A549 (cell line): ENCODE measurements around the gene SLC2A8. TPM values are rescaled to one million over a fixed set of nuclear protein-coding genes. Genes with fewer than 3 reads are reported as not detected.

Experiments
- ATAC-seq, 2 experiments: fragments of 200-7000 bp in 1 of 2; fragments of >200 bp in 1 of 2; cut with Nextera tagmentation in 1 of 2; cut with Tn5 transposase in 1 of 2; 3 replicates each; pipeline versions ENCODE4 v1.8.0 to v1.9.1; 2018 to 2020; ENCODE audit warnings: mild to moderate bottlenecking in 1 of 2, moderate library complexity in 1 of 2
- CTCF ChIA-PET: fragments of 300-600 bp; sonication (Branson Sonifier 250); formaldehyde crosslinking; extraction: SDS; loops from one replicate; lab custom pipeline; 2021; ENCODE audit warnings: antibody characterized with exemption, inconsistent platforms; lab: Yijun Ruan, JAX
- POLR2A ChIA-PET: fragments of 350-600 bp; formaldehyde crosslinking; extraction: SDS; loops from one replicate; lab custom pipeline; 2021; ENCODE audit warnings: antibody characterized with exemption, inconsistent platforms; lab: Yijun Ruan, JAX
- DNase-seq, 2 experiments: peaks; one replicate each; pipeline versions ENCODE4 v3.0.0 to v3.0.0-alpha.2; 2011 to 2016; ENCODE audit warnings: low read depth in 1 of 2, low spot score in 1 of 2
- FAIRE-seq: peaks from 2 replicates; lab custom pipeline; 2011; peaks lifted over from hg19 to GRCh38; lab: Jason Lieb, UNC
- H3K27ac ChIP-seq, 2 experiments: fragments of >200 bp; sonication (Bioruptor Twin); formaldehyde crosslinking; 3 replicates each; pipeline ENCODE4 v1.5.1; 2016 to 2017
- H3K4me1 ChIP-seq: fragments of >200 bp; sonication (Bioruptor Twin); formaldehyde crosslinking; 3 replicates; pipeline ENCODE4 v1.6.1; 2016
- H3K4me2 ChIP-seq: fragments of >200 bp; sonication (Bioruptor Twin); formaldehyde crosslinking; 3 replicates; pipeline ENCODE4 v1.6.1; 2016
- H3K4me3 ChIP-seq: fragments of >200 bp; sonication (Bioruptor Twin); formaldehyde crosslinking; 3 replicates; pipeline ENCODE4 v1.5.1; 2016
- H3K9me3 ChIP-seq: fragments of >200 bp; sonication (Bioruptor Twin); formaldehyde crosslinking; 3 replicates; pipeline ENCODE4 v1.6.1; 2016
- ATOH8 ChIP-seq: fragments of 250-450 bp; sonication (Bioruptor Pico); IDR thresholded peaks from 2 replicates; pipeline ENCODE4 v1.5.0; 2020; ENCODE audit warnings: low read depth, mild to moderate bottlenecking, moderate library complexity
- CBX8 ChIP-seq: fragments of 200-600 bp; sonication (generic); IDR thresholded peaks from 2 replicates; pipeline ENCODE4 v1.6.1; 2016
- CEBPB ChIP-seq, 2 experiments: fragments of >200 bp in 1 of 2; sonication (Bioruptor Twin) in 1 of 2; formaldehyde crosslinking in 1 of 2; IDR thresholded peaks; 2 replicates each; pipeline ENCODE4 v1.6.1; 2012 to 2016
- FOXS1 ChIP-seq: fragments of 250-450 bp; sonication (Bioruptor Pico); IDR thresholded peaks from 2 replicates; pipeline ENCODE4 v1.5.0; 2020; ENCODE audit warnings: mild to moderate bottlenecking, moderate library complexity
- GATA3 ChIP-seq: IDR thresholded peaks from 2 replicates; pipeline ENCODE4 v1.6.1; 2012; ENCODE audit warnings: borderline replicate concordance
- HOXB13 ChIP-seq: fragments of 250-450 bp; sonication (Bioruptor Pico); IDR thresholded peaks from 2 replicates; pipeline ENCODE4 v1.5.0; 2020; ENCODE audit warnings: low read depth, mild to moderate bottlenecking, moderate library complexity
- MYC ChIP-seq: IDR thresholded peaks from 2 replicates; pipeline ENCODE4 v1.6.1; 2012; ENCODE audit warnings: mild to moderate bottlenecking, inconsistent platforms, low read length, improper control_type of control experiment, borderline replicate concordance
- NPAS2 ChIP-seq: fragments of 250-450 bp; sonication (Bioruptor Pico); IDR thresholded peaks from 2 replicates; pipeline ENCODE4 v1.8.0; 2022; ENCODE audit warnings: mild to moderate bottlenecking, moderate library complexity, borderline replicate concordance
- RAD21 ChIP-seq, 2 experiments: fragments of >200 bp in 1 of 2; sonication (Bioruptor Twin) in 1 of 2; formaldehyde crosslinking in 1 of 2; IDR thresholded peaks in 1 of 2; conservative IDR thresholded peaks in 1 of 2; 2 replicates in 1 of 2; 3 replicates in 1 of 2; pipeline ENCODE4 v1.6.1; 2012 to 2018; ENCODE audit warnings: inconsistent platforms in 1 of 2
- RARB ChIP-seq: fragments of 250-450 bp; sonication (Bioruptor Pico); IDR thresholded peaks from 2 replicates; pipeline ENCODE4 v1.8.0; 2021; ENCODE audit warnings: mild to moderate bottlenecking, moderate library complexity
- RNF2 ChIP-seq: fragments of 200-600 bp; sonication (generic); IDR thresholded peaks from 2 replicates; pipeline ENCODE4 v1.6.1; 2016; ENCODE audit warnings: low read depth, mild to moderate bottlenecking, antibody characterized with exemption, moderate library complexity, borderline replicate concordance
- TFCP2L1 ChIP-seq: fragments of 250-450 bp; sonication (Bioruptor Pico); IDR thresholded peaks from 2 replicates; pipeline ENCODE4 v1.5.0; 2021; ENCODE audit warnings: mild to moderate bottlenecking
- ZC3H11A ChIP-seq: fragments of 450-650 bp; IDR thresholded peaks from 2 replicates; pipeline ENCODE4 v1.6.1; 2014; ENCODE audit warnings: antibody characterized with exemption, mild to moderate bottlenecking
- ZFP36 ChIP-seq: fragments of 450-650 bp; IDR thresholded peaks from 2 replicates; pipeline ENCODE4 v1.6.1; 2014; ENCODE audit warnings: borderline replicate concordance; ENCODE audit not compliant: partially characterized antibody
- ZSCAN20 ChIP-seq: fragments of 250-450 bp; sonication (Bioruptor Pico); IDR thresholded peaks from 2 replicates; pipeline ENCODE4 v1.8.0; 2022; ENCODE audit warnings: mild to moderate bottlenecking, moderate library complexity
- WGBS: methylation state at CpG from one replicate; pipeline ENCODE4 v1.1.6; 2017; ENCODE audit errors: missing lambda C conversion rate; 5-methylcytosine and 5-hydroxymethylcytosine counted together
- polyA plus RNA-seq, 4 experiments: library from polyadenylated mRNA; depleted of rRNA in 3 of 4; stranded (reverse); fragments of >200 nt; fragmentation: RNase III in 1 of 4; extraction: RNeasy Plus Mini Kit Qiagen cat#74134 plus additional on column Dnase treatment in 1 of 4; gene quantifications; 2 replicates in 3 of 4; 3 replicates in 1 of 4; pipeline ENCODE4 v1.2.3, GENCODE V29; 2011 to 2017
- TF ChIP-seq, protein P1 (sequence below): fragments of 150-350 bp; IDR thresholded peaks from 2 replicates; pipeline ENCODE4 v1.6.1; 2014; ENCODE audit warnings: low read depth, mild to moderate bottlenecking, low read length
- TF ChIP-seq, protein P2 (sequence below): fragments of 200-600 bp; sonication (generic); IDR thresholded peaks from 2 replicates; pipeline ENCODE4 v1.6.1; 2016; ENCODE audit warnings: antibody characterized with exemption, mild to moderate bottlenecking, moderate library complexity
- TF ChIP-seq, protein P3 (sequence below): fragments of >200 bp; sonication (Bioruptor Twin); formaldehyde crosslinking; IDR thresholded peaks from 3 replicates; pipeline ENCODE4 v1.5.1; 2016
- TF ChIP-seq, protein P4 (sequence below): fragments of >200 bp; sonication (Bioruptor Twin); formaldehyde crosslinking; IDR thresholded peaks from 3 replicates; pipeline ENCODE4 v1.6.1; 2016
- TF ChIP-seq, protein P5 (sequence below): fragments of >200 bp; sonication (Bioruptor Twin); formaldehyde crosslinking; IDR thresholded peaks from 2 replicates; pipeline ENCODE4 v1.6.1; 2016

Gene SLC2A8
- polyA plus RNA-seq, 2 of the 4 experiments (the other 2 are of a cell fraction): 7.3 to 16.0 TPM

- no peak overlapping the region for H3K27ac ChIP-seq
- WGBS: 83% methylated on average over 11 of the region's 12 CpGs
- ChIA-PET POLR2A (interaction anchor here (1.1 kb wide), 1 partner anchor 13 kb away, joined by 3 read pairs; no protein-coding TSS in a partner anchor), CTCF (interaction anchor here (0.7 to 1.5 kb wide), 3 partner anchors 41 to 223 kb away, joined by 3 to 5 read pairs (median 3); no protein-coding TSS in a partner anchor)
- DNase-seq: no peak
- no peak overlapping the region for H3K4me2 ChIP-seq
- H3K9me3 ChIP-seq: peaks cover 3% of the 10 kb centered on the region; the same call in 2 of the 3 replicates
- TF ChIP-seq RNF2 (no peak), RAD21 (conservative IDR thresholded peaks at IDR 0.05 in 1 of 2, IDR thresholded peaks at IDR 0.05 in 1 of 2) (peak in 1 of 2 experiments; percentile 25; a peak in 1 of 5 replicates)
- no peak for FAIRE-seq
- H3K4me1 ChIP-seq: no peaks in the 10 kb centered on the region
- H3K4me3 ChIP-seq: no peak overlapping the region
- peak; percentile 50 to 52; a peak in 2 of 6 replicates for ATAC-seq
Observed at GRCh38 chr9:127437497-127438264, 40.7 kb downstream of the SLC2A8 start.

DNA sequence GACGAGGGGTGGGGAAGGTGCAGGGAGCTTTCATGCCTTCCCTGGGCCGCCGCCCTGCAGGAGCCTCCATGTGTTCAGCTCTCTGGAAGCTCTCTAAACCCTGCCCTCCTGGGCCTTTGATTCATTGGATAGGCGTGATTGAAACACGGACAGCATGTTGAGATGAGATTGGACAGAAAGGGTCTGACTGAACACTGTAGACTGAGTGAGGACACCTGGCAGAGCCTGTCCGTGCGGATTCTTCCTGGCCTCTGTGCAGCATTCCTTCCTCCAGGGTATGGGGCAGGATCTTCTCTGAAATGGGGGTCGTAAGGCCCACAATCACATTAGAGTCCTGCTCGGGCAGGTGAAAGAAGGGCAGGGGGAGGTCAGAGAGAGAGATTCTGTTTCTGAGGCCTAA lies 41.4 kb downstream of the SLC2A8 start:
- H3K4me2 ChIP-seq: no peak overlapping the region
- no peaks in the 10 kb centered on the region for H3K4me1 ChIP-seq
- H3K9me3 ChIP-seq: peaks cover 10% of the 10 kb centered on the region; the same call in 2 of the 3 replicates
- no peak for TF ChIP-seq FOXS1 (CRISPR knock-in tag)
- no peak for TF ChIP-seq MYC
- no peak for TF ChIP-seq TFCP2L1 (CRISPR knock-in tag)
- no peak for TF ChIP-seq NPAS2 (CRISPR knock-in tag)
- TF ChIP-seq, protein P1, sequence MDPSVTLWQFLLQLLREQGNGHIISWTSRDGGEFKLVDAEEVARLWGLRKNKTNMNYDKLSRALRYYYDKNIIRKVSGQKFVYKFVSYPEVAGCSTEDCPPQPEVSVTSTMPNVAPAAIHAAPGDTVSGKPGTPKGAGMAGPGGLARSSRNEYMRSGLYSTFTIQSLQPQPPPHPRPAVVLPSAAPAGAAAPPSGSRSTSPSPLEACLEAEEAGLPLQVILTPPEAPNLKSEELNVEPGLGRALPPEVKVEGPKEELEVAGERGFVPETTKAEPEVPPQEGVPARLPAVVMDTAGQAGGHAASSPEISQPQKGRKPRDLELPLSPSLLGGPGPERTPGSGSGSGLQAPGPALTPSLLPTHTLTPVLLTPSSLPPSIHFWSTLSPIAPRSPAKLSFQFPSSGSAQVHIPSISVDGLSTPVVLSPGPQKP: no peak
- no peak for TF ChIP-seq GATA3
- TF ChIP-seq CEBPB (IDR thresholded peaks at IDR 0.05): no peak
- ChIA-PET POLR2A (interaction anchor here (1.1 kb wide), 1 partner anchor 12 kb away, joined by 3 read pairs; no protein-coding TSS in a partner anchor), CTCF (interaction anchor here (1.5 kb wide), 1 partner anchor 224 kb away, joined by 5 read pairs; no protein-coding TSS in a partner anchor)
- no peak for DNase-seq
- no peak for ATAC-seq
- H3K4me3 ChIP-seq: no peak overlapping the region
- H3K27ac ChIP-seq: no peak overlapping the region
- WGBS: 95% methylated on average over 9 of the region's 9 CpGs
- no peak for FAIRE-seq

DNA sequence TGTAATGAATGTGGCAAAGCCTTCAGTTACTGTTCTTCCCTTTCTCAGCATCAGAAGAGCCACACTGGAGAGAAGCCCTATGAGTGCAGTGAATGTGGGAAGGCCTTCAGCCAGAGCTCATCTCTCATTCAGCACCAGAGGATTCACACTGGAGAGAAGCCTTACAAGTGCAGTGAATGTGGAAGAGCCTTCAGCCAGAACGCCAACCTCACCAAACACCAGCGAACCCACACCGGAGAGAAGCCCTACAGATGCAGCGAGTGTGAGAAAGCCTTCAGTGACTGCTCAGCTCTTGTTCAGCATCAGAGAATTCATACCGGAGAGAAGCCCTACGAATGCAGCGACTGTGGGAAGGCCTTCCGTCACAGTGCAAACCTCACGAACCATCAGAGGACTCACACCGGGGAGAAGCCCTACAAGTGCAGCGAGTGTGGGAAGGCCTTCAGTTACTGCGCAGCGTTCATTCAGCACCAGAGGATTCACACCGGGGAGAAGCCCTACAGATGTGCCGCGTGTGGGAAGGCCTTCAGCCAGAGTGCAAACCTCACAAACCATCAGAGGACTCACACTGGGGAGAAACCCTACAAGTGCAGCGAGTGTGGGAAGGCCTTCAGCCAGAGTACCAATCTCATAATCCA lies 47.4 kb downstream of the SLC2A8 start:
- no peak overlapping the region for H3K27ac ChIP-seq
- 97% methylated on average over 17 of the region's 17 CpGs for WGBS
- ChIA-PET POLR2A (interaction anchor here (0.6 to 2.1 kb wide), 3 partner anchors 11 to 56 kb away, joined by 3 to 14 read pairs (median 3); partner anchors contain the start of gene ZNF79), CTCF (interaction anchor here (1.3 to 2.1 kb wide), 4 partner anchors 9 to 84 kb away, joined by 3 to 9 read pairs (median 4); no protein-coding TSS in a partner anchor)
- FAIRE-seq (no peak), DNase-seq (peak in 1 of 2 experiments; percentile 53), ATAC-seq (peak; percentile 36 to 45)
- H3K4me2 ChIP-seq: no peak overlapping the region
- peaks cover 7% of the 10 kb centered on the region; the same call in 2 of the 3 replicates for H3K4me1 ChIP-seq
- H3K9me3 ChIP-seq: peaks cover 61% of the 10 kb centered on the region
- H3K4me3 ChIP-seq: no peak overlapping the region
- TF ChIP-seq, protein P2, sequence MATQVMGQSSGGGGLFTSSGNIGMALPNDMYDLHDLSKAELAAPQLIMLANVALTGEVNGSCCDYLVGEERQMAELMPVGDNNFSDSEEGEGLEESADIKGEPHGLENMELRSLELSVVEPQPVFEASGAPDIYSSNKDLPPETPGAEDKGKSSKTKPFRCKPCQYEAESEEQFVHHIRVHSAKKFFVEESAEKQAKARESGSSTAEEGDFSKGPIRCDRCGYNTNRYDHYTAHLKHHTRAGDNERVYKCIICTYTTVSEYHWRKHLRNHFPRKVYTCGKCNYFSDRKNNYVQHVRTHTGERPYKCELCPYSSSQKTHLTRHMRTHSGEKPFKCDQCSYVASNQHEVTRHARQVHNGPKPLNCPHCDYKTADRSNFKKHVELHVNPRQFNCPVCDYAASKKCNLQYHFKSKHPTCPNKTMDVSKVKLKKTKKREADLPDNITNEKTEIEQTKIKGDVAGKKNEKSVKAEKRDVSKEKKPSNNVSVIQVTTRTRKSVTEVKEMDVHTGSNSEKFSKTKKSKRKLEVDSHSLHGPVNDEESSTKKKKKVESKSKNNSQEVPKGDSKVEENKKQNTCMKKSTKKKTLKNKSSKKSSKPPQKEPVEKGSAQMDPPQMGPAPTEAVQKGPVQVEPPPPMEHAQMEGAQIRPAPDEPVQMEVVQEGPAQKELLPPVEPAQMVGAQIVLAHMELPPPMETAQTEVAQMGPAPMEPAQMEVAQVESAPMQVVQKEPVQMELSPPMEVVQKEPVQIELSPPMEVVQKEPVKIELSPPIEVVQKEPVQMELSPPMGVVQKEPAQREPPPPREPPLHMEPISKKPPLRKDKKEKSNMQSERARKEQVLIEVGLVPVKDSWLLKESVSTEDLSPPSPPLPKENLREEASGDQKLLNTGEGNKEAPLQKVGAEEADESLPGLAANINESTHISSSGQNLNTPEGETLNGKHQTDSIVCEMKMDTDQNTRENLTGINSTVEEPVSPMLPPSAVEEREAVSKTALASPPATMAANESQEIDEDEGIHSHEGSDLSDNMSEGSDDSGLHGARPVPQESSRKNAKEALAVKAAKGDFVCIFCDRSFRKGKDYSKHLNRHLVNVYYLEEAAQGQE: peak; percentile 31; the same call in 1 of the 2 replicates
- TF ChIP-seq CBX8 (no peak), ATOH8 (CRISPR knock-in tag) (no peak), HOXB13 (CRISPR knock-in tag) (no peak), ZSCAN20 (CRISPR knock-in tag) (no peak), RARB (CRISPR knock-in tag) (no peak), ZFP36 (no peak), ZC3H11A (no peak)
- TF ChIP-seq, protein P3, sequence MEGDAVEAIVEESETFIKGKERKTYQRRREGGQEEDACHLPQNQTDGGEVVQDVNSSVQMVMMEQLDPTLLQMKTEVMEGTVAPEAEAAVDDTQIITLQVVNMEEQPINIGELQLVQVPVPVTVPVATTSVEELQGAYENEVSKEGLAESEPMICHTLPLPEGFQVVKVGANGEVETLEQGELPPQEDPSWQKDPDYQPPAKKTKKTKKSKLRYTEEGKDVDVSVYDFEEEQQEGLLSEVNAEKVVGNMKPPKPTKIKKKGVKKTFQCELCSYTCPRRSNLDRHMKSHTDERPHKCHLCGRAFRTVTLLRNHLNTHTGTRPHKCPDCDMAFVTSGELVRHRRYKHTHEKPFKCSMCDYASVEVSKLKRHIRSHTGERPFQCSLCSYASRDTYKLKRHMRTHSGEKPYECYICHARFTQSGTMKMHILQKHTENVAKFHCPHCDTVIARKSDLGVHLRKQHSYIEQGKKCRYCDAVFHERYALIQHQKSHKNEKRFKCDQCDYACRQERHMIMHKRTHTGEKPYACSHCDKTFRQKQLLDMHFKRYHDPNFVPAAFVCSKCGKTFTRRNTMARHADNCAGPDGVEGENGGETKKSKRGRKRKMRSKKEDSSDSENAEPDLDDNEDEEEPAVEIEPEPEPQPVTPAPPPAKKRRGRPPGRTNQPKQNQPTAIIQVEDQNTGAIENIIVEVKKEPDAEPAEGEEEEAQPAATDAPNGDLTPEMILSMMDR: no peak
- TF ChIP-seq, protein P4, sequence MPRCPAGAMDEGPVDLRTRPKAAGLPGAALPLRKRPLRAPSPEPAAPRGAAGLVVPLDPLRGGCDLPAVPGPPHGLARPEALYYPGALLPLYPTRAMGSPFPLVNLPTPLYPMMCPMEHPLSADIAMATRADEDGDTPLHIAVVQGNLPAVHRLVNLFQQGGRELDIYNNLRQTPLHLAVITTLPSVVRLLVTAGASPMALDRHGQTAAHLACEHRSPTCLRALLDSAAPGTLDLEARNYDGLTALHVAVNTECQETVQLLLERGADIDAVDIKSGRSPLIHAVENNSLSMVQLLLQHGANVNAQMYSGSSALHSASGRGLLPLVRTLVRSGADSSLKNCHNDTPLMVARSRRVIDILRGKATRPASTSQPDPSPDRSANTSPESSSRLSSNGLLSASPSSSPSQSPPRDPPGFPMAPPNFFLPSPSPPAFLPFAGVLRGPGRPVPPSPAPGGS: 0 out of 3 replicates have a peak, but pooled peaks have one; percentile 0
- TF ChIP-seq, protein P5, sequence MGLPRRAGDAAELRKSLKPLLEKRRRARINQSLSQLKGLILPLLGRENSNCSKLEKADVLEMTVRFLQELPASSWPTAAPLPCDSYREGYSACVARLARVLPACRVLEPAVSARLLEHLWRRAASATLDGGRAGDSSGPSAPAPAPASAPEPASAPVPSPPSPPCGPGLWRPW: 0 out of 2 replicates have a peak, but pooled peaks have one; percentile 22
